GM19035 (cell line): ENCODE data around the gene CHI3L1.

Source experiments
- ATAC-seq: cut with Tn5 transposase; IDR thresholded peaks from one replicate; pipeline ENCODE4 v1.9.1; 2021; ENCODE audit not compliant: unreplicated experiment

CHI3L1 gene

DNA sequence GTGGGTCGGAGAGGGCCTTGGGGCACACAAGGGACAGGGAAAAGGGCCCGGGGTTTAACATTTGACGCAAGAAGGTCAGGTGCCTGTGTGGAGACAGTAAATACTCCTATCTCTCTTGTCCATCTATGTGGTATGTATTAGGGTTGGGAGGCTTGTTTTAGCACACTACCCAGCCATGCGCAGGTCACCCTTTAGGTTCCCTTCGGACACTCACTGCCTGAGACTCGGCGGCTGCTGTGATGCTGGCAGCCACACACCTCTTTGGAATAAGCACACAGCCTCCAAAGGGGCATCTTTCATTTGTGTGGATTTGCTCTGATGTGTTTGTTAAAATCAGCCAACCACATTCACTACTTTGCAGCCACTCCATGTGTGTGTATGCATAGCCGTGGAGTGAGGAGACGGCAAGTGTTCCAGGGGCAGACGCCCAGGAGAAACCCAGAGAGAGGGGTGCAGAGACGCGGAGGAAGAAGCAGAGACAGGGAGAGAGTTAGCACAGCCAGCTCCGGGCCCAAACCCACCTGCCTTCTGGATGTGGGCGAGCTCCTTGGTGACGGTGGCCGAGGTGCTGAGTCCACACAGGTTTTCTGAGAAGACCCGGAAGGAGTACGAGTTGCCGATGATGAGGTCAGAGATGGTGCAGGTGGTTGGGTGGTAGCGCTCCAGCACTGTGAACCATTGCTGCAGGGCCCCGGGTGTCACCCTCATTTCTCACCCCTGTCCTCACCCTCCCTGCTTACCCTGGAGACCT lies 16.6 kb downstream of the CHI3L1 start:
- no peak for ATAC-seq

DNA sequence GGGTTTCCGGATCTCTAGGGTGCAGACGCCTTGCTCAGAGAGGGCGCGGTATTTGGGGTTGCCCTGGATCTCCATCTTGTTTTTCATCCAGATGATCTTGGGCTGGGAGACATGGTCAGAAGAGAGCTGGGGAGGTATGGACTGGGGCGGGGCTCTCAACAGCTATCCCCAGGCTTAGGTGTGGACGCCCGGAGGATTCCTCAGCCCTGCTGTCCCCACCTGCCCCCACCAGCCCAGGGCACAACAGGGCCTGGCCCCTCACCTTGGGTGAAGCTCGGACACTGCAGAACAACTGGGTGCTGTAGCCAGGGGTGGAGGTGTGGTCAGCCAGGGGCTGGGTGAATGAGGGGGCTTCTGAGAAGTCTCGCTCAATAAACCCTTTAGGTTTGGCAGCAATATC lies 17.5 kb downstream of the CHI3L1 start:
- ATAC-seq = no peak

DNA sequence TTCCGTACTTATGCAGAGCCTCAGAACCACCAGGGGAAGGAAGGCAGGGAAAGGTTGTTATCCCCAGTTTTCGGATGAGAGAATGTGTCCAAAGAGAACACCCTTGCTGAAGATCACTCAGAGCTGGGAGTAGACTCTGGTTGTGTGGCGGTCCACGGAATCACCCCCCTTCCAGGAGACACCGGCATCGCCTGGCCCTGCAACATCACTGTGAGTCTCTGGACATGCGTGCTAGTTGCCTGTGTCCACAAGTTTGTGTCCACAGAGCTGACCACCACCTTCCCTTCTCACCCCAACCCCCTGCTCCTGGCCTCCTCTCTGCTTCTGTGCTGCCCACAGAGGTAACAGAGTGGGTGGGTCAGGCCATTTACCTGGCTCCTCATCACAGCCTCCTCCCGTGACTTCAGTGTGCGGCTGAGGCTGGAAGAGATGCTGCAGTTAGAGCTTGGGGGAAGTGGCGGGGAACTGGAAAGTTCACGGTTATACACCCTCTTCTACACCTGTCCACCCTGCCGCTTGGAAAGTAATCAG lies 18.2 kb downstream of the CHI3L1 start:
- ATAC-seq = no peak

DNA sequence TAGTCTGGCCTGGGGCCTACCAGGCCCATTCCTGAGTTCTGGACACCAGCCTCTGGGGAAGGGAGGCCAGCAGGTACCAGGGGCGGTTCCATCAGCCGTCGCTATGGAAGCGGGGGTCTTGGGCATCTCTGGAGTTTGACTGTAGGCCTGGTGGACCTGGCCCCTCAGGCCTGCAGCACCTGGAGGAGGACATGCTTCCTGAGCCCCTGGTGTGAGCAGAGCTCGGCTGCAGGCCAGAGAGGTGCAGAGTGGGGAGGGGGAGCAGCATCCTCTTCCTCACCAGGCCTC lies 18.6 kb downstream of the CHI3L1 start:
- ATAC-seq = no peak

DNA sequence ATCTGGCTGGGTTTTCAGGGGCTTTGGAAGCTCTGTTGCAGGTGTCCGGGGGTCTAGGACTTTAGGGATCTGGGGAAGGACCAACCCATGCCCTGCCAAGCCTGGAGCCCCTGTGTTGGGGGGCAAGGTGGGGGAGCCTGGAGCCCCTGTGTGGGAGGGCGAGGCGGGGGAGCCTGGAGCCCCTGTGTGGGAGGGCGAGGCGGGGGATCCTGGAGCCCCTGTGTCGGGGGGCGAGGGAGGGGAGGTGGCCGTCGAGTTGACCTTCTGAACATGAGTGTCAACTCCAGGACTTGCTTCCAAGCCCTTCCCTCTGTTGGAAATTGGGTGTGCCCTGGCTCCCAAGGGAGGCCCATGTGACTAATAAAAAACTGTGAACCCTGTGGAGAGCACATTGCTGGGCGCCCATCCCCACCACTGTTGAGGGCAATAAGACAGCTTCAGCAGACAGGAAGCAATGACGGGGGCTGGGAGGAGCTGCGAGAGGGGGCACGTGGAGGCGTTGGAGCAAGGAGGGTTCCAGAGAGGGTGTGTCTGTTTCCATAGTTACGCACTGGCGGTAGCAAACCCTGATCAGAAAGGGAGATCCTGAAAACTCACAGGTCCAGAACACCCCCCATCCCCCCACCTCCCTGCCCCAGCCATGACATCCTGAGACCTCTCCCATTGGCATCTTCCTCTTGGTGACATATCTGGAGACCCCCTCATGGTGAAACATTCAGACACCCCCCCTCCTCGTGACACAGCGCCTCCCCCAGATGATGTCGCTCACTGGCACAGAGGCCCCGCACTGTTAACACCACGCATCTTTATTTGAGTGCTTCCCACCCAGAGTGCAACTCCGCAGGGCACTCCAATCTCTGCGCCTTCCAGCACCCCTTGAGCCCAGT lies 19.2 kb downstream of the CHI3L1 start:
- ATAC-seq = no peak

DNA sequence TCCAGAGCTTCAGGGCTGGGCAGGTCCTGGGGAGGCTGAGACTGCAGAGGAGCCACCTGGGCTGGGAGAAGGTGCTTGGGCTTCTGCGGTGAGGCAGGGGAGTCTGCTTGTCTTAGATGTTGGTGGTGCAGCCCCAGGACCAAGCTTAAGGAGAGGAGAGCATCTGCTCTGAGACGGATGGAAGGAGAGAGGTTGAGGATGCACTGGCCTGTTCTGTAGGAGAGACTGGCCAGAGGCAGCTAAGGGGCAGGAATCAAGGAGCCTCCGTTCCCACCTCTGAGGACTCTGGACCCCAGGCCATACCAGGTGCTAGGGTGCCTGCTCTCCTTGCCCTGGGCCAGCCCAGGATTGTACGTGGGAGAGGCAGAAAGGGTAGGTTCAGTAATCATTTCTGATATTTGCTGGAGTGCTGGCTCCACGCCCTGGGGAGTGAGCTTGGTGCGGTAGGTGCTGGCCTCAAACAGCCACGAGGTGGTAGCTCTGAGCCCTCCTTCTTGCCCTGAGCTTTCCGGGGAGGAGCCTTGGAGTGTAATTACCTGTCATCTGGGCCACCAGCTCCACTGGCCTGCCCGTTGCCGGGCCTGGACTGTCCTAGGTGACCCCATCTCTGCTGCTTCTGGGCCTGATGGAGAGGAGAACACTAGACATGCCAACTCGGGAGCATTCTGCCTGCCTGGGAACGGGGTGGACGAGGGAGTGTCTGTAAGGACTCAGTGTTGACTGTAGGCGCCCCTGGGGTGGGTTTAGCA lies 20.1 kb downstream of the CHI3L1 start:
- no peak for ATAC-seq

DNA sequence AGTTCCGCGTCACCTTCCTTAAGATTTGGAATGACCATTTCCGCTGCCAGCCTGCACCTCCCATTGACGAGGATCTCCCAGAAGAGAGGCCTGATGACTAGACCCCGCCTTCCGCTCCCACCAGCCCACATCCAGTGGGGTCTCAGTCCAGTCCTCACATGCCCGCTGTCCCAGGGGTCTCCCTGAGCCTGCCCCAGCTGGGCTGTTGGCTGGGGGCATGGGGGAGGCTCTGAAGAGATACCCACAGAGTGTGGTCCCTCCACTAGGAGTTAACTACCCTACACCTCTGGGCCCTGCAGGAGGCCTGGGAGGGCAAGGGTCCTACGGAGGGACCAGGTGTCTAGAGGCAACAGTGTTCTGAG lies 20.7 kb downstream of the CHI3L1 start:
- ATAC-seq = no peak

DNA sequence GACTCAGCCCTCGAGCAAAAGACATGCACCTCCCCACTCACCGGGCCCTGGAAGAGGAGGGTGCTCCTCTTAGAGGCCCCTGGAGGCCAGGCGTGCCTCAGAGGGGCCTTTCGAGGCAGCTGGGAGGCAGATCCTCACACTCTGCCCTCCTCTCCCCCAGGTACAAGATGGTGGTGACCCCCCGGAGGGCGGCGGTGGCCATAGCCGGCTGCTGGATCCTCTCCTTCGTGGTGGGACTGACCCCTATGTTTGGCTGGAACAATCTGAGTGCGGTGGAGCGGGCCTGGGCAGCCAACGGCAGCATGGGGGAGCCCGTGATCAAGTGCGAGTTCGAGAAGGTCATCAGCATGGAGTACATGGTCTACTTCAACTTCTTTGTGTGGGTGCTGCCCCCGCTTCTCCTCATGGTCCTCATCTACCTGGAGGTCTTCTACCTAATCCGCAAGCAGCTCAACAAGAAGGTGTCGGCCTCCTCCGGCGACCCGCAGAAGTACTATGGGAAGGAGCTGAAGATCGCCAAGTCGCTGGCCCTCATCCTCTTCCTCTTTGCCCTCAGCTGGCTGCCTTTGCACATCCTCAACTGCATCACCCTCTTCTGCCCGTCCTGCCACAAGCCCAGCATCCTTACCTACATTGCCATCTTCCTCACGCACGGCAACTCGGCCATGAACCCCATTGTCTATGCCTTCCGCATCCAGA lies 21.3 kb downstream of the CHI3L1 start:
- ATAC-seq = no peak

DNA sequence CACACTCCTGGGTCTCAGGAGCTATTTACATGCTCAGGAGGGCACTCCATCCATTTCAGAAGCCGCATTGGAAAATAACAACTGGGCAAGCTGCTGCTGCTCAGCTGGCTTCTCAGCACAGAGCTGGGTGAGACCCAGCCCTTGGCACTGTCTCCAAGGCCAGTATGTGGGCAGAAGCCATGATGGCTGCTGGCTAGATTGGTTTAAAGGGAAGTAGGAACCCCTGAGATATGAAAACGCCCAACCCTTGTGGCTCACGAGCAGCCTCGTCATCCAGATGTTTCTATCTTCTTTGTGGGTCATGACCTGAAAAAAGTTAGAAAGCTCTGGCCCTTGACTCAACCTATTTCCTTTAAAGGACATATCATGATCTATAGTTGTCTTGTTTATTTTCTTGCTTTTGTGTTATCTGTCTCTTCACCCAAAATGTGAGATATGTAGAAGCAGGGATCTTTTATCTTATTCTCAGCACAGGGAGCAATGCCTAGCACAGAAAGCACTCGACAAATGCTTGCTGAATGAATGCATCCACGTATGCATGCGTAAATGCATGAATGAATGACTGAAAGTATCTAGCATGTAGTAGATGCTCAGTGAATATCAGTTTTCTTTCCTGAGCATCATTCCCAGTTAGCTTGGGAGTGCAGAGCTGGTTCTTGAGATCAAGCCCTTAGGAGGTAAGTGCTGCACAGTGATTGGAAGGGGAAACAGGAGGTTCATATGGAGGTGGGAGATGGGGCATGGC lies 22.4 kb downstream of the CHI3L1 start:
- ATAC-seq = no peak

DNA sequence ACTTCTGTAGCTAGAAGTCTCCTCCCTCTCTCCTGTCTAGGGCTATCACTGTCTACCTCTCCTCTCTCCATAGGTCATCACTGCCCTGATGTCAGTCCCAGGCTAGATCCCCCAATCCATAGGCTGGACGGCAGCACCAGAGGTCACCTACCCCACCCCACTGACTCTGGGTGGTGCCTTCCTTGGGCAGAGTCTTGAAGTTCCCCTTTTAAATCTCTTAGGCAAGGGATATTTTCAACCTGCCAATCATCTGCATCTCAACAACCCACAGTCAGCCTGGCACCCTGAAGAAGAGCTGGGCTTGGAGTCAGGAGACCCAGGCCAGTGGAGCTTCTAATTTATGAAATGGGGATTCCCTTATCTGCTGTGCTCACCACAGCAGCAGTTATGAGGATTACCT lies 24.1 kb downstream of the CHI3L1 start:
- ATAC-seq = no peak

DNA sequence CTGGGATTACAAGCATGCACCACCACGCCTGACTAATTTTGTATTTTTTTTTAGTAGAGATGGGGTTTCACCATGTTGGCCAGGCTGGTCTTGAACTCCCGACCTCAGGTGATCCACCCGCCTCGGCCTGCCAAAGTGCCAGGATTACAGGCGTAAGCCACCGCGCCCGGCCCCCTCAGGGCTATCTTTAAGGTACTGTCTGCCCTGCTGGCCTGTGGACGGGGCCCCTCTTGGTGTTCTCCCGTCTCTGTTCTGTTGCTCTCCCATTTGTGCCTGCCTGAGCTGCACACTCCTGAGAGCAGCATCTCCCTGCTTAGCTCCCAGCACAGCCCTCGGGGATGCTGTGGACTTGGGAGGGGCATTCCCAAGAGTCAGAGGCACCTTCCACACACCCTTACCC lies 24.8 kb downstream of the CHI3L1 start:
- no peak for ATAC-seq

DNA sequence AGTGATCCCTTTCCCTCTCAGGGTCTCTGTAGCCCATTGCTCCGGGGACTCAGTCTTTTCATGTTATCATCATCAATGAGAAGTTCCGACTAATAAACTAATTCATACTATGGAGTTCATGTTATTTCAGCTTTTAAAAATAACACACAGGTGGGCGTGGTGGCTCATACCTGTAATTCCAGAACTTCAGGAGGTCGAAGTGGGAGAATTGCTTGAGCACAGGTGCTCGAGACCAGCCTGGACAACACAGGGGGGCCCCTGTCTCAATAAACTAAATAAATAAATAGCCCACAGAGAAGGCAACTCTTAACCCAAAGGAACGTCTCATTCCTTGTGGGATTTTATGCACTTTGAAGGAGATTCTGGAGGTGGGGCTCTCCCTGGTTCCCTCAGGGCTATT lies 25.3 kb downstream of the CHI3L1 start:
- ATAC-seq = no peak

DNA sequence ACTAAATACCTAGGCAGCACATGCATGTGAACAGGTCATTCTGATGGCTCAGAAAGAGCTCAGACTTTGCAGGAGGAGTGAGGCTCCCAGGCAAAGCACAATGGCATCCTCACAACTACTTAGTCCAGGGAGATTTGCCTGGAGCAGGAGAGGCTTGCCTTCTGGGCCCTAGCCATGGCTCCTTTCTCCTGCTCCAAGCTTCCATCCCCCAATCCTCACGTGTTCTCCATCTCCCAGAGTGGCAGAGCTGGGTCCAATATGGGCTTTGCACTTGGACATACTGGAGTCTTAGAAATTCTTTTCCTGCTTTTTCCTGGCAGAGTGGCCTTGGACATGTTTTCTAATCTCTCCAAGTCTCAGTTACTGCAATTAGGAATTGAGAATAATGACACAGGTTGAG lies 26.7 kb downstream of the CHI3L1 start:
- ATAC-seq = no peak

DNA sequence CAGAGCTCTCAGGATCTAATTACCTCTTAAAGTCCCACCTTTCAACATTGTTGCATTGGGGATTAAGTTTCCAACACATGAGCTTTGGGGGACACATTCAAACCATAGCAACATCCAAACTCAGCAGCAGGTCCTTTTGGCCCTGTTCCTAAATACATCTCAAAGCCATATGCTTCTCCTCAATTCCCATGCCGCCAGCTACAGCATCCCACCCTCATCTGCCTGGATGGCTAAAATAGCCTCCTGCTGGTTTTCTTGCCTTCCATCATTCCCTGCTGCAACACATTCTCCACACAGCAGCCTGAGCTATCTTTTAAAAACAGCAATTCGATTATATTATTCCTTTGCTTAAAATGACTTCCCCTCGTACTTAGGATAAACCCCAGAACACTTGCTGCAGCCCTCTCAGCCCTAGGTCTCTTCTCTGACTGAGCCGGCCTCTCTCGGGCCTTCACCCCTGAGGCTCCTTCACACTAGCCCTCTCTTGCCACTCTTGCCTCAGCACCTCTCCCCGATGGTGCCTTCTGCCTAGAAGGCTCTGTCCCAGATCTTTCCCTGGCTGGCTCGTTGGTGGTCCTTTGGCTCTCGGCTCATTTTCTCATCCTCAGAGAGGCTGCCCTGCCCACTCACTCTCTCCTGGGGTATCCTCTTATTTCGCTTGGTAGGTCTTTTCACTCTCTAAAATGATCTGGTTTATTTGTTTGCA lies 27.4 kb downstream of the CHI3L1 start:
- ATAC-seq = no peak

DNA sequence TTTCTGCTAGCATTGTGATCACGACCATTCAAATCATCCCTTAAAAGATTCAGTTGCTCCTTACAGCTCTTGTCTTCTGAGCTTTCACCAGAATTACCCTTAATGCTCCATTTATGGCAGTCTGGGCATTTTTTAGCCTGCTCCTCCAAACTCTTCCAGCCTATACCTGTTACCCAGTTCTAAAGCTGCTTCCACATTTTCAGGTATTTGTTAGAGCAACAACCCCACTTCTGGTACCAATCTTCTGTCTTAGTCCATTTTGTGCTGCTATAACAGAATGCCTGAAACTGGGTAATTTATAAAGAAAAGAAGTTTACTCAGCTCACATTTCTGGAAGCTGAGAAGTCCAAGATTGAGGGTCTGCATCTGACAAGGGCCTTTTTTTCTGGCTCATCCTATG lies 28.1 kb downstream of the CHI3L1 start:
- no peak for ATAC-seq

DNA sequence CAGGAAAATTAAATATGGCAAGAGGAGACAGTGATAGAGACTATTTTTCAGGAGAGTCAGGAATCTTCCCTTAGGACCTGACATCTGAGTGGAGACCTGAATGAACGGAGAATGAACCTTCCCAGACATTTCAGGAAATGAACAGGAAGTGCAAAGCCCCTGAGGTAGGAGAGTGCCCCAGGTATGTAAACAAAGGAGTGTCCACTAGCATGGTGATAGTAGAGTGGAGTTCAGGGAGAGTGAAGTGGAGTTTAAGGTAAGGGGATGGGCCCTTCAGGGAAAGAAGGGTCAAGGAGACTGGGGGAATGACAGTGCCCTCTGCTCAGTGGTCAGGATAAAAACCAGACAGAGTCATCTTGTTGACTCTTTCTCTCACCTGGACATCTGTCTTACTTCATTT lies 30.2 kb downstream of the CHI3L1 start:
- ATAC-seq = no peak

DNA sequence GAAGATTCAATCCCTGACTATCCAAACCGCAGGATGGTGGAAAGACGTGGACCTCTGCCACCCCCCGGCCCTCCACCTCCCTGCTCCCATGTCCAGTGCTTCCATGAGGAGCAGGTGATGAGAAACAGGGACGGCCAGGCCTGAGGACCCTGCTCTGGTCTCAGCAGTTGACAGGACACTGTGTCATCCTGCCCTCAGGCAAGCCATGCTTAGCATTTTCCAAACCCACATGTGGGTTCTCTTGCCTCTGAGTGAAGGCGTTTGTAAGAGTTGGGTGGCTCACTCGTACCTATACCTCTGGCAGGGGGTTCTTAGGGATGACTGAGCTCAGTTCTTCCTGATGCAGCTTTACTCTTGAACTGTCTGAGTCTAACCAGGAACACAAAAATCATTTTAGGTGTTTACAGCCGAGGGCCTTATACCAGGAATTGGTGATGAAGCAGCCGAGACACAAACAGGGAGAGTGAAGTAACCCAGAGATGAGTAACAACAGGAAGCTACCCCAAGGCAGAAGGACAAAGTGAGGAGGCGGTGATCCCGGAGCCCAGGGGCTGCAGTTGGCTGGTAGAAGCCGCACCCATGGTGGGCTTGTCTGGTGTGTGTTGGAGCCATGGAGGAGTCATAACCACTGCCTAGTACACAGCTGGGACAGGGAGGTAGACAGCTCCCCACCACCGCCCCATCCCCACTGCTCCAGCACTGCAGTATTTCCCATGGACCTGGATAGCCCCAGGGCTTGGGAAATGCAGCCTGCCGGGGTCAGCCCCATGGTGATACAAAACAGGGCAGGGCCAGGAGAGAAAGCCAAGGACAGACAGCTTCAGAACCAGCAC lies 32.3 kb downstream of the CHI3L1 start:
- ATAC-seq = no peak

DNA sequence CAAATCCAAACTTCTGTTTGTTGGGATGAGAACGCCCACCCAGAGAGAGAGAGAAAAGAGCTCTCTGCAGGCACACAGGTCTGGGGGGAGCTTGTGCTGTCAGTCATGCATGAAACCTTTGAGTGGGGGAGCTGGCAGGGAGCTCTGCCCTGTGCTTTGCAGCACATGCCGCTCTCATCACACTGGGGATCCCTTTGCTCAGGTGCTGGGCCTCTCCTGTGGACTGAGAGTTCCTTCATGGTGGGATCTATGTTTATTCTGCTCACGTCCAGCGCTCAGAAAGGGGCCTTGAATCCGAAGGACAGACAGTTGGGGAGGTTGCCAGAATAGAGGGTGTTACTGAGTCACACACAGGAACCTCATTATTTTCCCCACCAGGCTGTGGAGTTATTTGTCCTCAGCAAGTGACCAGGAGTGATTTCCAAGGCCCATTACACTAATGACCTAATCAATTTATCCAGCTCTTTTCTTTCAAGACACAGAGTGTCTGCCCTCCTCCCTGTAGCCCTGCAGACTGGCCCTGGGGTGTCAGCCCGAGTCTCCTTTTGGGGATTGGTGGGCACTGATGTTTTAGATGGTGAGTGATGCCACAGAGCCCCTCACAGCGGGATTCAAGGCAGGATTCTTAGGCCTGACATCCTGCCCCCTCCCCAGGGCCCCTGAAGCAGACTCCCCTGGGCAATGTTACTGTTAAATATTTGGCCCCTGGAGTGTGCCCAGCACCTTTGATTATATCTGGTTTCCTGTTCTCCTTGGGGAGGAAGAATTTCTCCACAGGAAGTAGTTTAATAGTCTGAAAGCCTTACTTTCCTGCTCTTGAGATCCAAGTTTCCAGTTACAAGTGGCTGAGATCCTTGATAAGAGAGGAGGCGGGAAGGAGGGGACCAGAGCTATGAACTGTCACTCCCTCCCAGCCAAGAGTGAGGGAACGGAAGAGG lies 33.2 kb downstream of the CHI3L1 start:
- no peak for ATAC-seq
